22Rv1 (cell line): ENCODE data around the gene JPH3.

ENCODE experiments used
- ZFX ChIP-seq: fragments of 450-650 bp; IDR thresholded peaks from 2 replicates; pipeline ENCODE4 v1.6.1; 2017; ENCODE audit warnings: antibody characterized with exemption, borderline replicate concordance
- TF ChIP-seq, protein P1 (sequence below): fragments of 450-650 bp; IDR thresholded peaks from 2 replicates; pipeline ENCODE4 v1.5.1; 2017; ENCODE audit warnings: mild to moderate bottlenecking

DNA sequence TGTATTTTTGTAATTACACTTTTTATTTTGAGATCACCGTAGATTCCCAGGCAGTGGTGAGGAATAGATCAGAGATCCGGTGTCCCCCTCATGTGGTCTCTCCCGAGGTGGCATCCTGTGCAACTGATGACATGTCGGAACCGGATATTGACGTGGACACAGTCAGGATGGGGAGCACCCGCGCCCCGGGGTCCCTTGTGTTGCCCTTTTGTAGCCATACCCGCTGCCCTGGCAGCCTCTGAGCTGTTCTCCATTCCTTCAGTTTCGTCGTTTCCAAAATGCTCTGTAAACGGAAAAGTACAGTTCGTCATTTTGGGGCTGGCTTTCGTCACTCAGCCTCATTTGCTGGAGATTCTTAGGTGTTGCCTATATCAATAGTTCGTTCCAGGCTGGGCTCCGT lies 14.2 kb downstream of the JPH3 start:
- TF ChIP-seq, protein P1, sequence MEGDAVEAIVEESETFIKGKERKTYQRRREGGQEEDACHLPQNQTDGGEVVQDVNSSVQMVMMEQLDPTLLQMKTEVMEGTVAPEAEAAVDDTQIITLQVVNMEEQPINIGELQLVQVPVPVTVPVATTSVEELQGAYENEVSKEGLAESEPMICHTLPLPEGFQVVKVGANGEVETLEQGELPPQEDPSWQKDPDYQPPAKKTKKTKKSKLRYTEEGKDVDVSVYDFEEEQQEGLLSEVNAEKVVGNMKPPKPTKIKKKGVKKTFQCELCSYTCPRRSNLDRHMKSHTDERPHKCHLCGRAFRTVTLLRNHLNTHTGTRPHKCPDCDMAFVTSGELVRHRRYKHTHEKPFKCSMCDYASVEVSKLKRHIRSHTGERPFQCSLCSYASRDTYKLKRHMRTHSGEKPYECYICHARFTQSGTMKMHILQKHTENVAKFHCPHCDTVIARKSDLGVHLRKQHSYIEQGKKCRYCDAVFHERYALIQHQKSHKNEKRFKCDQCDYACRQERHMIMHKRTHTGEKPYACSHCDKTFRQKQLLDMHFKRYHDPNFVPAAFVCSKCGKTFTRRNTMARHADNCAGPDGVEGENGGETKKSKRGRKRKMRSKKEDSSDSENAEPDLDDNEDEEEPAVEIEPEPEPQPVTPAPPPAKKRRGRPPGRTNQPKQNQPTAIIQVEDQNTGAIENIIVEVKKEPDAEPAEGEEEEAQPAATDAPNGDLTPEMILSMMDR: no peak
- no peak for TF ChIP-seq ZFX
